Body of pancreas (tissue), 4 donors: Measurements from ENCODE around the gene SMCHD1.

Experiments
- POLR2A ChIP-seq, 3 donors: fragments of 450-650 bp; IDR thresholded peaks; one replicate each; pipeline ENCODE4 v1.6.1; 2016; ENCODE audit warnings: antibody characterized with exemption in 3 of 3, mild to moderate bottlenecking in 2 of 3
- TF ChIP-seq, protein P1 (sequence below), 7 experiments: fragments of 450-650 bp in 4 of 7; fragments of 200-600 bp in 3 of 7; sonication (generic) in 3 of 7; IDR thresholded peaks; one replicate each; pipeline ENCODE4 v1.5.1; 2016 to 2019; ENCODE audit warnings: antibody characterized with exemption in 7 of 7

- TF ChIP-seq, protein P1, sequence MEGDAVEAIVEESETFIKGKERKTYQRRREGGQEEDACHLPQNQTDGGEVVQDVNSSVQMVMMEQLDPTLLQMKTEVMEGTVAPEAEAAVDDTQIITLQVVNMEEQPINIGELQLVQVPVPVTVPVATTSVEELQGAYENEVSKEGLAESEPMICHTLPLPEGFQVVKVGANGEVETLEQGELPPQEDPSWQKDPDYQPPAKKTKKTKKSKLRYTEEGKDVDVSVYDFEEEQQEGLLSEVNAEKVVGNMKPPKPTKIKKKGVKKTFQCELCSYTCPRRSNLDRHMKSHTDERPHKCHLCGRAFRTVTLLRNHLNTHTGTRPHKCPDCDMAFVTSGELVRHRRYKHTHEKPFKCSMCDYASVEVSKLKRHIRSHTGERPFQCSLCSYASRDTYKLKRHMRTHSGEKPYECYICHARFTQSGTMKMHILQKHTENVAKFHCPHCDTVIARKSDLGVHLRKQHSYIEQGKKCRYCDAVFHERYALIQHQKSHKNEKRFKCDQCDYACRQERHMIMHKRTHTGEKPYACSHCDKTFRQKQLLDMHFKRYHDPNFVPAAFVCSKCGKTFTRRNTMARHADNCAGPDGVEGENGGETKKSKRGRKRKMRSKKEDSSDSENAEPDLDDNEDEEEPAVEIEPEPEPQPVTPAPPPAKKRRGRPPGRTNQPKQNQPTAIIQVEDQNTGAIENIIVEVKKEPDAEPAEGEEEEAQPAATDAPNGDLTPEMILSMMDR (IDR thresholded peaks at IDR 0.05), result no peak
- TF ChIP-seq POLR2A (IDR thresholded peaks at IDR 0.05), result no peak
These were observed 41.7 kb downstream of the SMCHD1 start for GRCh38 chr18:2697184-2697583.
